GM10266 (cell line): ENCODE results near the gene NCOA3.

Experiments
- DNase-seq: peaks from one replicate; pipeline ENCODE4 v3.0.0; 2012; ENCODE audit errors: extremely low spot score
- TF ChIP-seq, protein P1 (sequence below): IDR thresholded peaks from 2 replicates; pipeline ENCODE4 v1.5.1; 2012; ENCODE audit warnings: mild to moderate bottlenecking, low read depth; ENCODE audit not compliant: control insufficient read depth, insufficient read depth; ENCODE audit errors: missing control alignments

NCOA3 gene

DNA sequence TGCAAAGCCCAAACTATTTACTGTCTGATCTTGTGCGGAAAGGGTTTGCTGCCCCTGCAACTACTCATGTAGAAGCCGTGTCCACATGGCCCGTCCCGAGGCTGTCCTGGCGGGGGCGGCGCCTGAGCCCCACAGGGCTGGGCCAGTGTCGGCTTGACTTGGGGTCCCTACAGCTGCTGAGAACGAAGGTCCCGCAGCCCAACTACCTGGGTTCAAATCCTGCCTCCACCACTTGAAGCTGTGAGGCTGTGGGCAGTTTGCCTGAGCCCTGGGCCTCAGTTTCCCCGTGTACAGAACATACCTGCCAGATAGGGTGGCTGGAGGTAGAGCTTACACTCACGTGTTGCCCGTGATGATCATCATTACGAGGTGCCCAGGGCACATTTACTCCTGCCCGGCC is 172.5 kb downstream of the NCOA3 start:
- TF ChIP-seq, protein P1, sequence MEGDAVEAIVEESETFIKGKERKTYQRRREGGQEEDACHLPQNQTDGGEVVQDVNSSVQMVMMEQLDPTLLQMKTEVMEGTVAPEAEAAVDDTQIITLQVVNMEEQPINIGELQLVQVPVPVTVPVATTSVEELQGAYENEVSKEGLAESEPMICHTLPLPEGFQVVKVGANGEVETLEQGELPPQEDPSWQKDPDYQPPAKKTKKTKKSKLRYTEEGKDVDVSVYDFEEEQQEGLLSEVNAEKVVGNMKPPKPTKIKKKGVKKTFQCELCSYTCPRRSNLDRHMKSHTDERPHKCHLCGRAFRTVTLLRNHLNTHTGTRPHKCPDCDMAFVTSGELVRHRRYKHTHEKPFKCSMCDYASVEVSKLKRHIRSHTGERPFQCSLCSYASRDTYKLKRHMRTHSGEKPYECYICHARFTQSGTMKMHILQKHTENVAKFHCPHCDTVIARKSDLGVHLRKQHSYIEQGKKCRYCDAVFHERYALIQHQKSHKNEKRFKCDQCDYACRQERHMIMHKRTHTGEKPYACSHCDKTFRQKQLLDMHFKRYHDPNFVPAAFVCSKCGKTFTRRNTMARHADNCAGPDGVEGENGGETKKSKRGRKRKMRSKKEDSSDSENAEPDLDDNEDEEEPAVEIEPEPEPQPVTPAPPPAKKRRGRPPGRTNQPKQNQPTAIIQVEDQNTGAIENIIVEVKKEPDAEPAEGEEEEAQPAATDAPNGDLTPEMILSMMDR = no peak
- DNase-seq = no peak

DNA sequence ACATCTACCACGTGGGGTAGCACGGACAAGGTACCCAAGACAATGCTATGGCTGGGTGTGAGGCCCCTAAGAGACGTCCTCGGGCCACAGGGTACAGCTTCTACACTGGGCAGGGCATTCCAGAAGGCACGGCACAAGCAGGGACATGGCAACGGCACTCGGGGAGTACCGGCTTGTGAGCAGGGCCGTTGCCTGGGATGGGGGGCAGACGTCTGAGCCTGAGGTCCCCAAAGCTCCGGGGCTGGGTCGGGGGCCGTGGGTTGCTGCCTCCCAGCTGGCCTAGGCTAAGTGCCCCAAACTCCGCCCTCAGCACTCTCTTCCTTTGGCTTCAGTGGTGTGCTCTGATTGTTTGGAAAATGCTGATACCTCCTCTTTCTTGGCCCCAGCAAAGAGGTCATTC is 173.0 kb downstream of the NCOA3 start:
- no peak for DNase-seq
- TF ChIP-seq, protein P1 = no peak

DNA sequence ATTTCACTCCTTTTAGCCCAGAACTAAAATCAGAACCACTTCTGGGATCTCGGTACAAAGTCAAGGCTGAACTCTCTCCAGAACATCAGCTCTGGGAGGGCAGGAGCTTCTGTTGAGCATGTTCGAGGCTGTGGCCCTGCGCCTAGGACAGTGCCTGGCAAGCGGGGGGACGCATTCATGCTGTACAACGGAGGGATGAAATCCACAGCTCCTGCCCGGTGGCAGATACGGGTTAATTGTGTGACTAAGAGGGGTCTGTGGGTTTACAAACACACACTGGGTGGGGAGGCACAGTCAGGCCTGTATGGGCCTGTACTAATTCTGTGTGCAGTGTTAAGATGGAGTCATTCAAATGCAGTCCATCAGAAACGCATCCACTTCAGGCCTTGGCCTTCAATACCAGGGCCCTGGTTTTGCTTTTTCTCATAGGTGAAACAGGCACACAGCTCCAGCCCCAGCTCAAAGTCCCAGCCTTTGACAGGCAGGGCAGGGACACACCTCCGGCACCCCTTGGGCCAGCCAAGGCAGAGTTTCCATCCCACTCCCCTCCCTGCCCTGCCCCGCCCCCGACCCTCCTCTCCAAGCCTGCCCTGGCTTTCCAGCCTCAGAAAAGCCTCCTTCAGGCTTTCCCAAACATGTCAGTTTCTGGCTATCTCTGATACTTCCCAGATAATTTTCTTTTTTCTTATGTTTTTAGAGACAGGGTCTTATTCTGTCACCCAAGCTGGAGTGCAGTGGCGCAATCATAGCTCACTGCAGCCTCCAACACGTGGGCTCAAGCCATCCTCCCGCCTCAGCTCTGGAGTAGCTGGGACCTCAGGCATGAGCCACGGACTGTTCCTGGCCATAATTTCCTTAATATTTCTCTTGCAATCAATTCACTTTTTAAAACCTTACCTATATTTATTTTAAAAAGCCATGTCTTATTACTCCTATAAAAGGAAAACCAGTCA is 173.8 kb downstream of the NCOA3 start:
- TF ChIP-seq, protein P1 = no peak
- DNase-seq = no peak

DNA sequence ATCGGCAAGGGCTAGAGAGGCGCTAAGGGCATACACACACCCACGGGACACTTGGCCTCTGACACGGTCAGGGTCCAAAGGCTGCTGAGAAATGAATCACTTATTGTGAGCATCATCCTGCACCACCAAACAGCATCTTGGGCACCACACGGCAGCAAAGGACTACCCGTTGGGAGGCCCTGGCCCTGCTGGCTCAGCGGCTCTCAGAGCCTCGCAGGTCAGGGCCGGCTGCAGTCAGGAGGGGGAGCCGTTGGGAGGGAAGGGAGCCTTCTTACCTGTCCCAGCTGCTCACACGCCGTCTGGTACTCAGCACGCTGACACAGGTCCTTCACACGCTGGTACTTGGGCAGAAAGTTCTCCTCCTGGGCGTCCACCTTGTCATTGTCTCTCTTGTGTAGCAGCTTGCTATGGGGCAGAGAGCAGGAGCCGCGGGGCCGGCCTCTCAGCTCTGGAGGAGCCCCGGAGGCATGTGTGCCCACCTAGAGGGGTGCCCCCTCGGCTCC is 174.6 kb downstream of the NCOA3 start:
- no peak for DNase-seq
- TF ChIP-seq, protein P1 = no peak

DNA sequence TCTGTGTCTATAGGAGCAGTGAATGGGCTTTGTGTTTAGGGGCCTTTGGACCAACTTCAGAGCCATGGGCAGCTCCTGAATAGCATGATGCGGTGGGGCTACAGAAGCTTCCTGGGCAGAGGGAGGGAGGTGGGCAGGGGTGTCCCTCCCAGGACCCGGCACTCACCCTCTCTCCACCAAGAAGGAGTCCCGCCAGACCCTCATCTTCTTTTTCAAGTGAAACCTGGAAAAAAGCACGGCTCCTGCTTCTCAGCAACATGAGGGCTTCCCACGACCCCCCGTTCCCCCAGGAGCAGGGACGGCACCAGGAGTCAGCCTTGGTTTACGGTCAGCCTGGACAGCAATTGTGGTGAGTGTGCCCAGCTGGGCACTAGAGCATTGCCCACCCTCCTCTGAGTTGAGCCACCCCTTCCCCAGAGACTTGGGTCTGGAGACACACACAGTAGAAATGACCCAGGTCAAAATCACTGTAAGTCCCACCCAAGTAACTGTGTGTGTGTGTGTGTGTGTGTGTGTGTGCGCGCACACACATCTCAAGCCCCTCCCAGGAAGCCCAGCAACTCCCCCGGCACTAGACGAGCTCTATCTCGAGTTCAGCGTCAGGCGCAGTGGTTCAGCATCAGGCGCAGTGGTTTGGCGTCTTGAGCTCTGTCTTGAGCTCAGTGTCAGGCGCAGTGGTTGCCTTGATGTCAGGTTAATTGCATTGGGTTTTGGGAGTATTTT is 175.4 kb downstream of the NCOA3 start:
- no peak for DNase-seq
- TF ChIP-seq, protein P1 = no peak

DNA sequence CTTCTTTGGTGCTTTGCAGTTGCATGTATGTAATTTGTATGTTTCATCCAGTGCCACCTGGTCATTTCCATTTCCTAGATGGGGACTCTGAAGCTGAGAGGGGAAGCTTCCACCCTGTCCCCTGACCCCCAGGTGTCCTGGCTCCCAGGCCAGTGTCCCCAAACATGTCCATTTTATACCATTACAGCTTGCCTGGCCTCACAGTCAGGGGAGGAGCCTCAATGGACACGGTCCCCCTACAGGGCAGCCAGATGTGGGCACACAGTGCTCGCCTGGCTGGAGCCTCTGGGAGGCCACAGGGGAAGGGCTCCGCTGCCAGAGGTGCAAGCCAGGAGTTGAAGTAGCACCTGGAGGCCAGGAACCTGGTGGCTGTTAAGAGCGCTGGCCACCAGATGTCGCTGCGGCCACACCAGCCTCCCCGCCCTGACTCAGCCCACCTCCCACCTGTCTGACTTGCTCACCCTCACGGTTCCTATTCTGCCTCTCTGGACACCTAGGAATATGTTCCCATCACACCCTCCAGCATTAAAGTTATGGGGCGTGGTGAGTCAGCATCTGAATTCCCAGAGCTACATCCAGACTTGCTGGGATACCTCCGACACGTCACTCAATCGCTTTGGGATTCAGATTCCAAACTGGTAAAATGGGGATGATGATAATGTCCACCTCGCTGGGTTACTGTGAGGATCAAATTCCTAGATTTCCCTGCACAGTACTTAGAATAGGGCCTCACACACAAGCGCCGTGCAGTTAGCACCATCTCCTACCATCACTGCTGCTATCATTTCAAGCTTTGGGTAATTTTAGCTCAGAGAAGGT is 176.2 kb downstream of the NCOA3 start:
- TF ChIP-seq, protein P1 = peak; percentile 88
- DNase-seq = peak; percentile 81
